Adrenal gland (tissue), 5 donors: ENCODE results near the gene RABGAP1.

Source experiments
- CTCF ChIP-seq, 6 experiments: fragments of 450-650 bp in 4 of 6; fragments of 200-600 bp in 2 of 6; sonication (generic) in 1 of 6; IDR thresholded peaks; 1 replicate in 5 of 6; 2 replicates in 1 of 6; pipeline versions ENCODE4 v1.5.1 to v1.8.0; 2016 to 2021; ENCODE audit warnings: antibody characterized with exemption in 6 of 6, mild to moderate bottlenecking in 2 of 6, moderate library complexity in 1 of 6
- POLR2A ChIP-seq, 2 donors: fragments of 450-650 bp; IDR thresholded peaks; one replicate each; pipeline ENCODE4 v1.6.1; 2017; ENCODE audit warnings: antibody characterized with exemption in 2 of 2, mild to moderate bottlenecking in 2 of 2, moderate library complexity in 1 of 2
- donor health status: DM: no; HTN: no; CAD: no.

GRCh38 chr9:123000371-123001068 lies 59.7 kb downstream of the RABGAP1 start:
- TF ChIP-seq CTCF (IDR thresholded peaks at IDR 0.05) (no peak), POLR2A (IDR thresholded peaks at IDR 0.05) (no peak)
